HEK293 (cell line): ENCODE results near the gene TMEM161B.

Experiments used
- MZF1 ChIP-seq: fragments of 450-650 bp; formaldehyde crosslinking; IDR thresholded peaks from 2 replicates; pipeline ENCODE4 v1.5.1; 2017; ENCODE audit warnings: missing biosample characterization, missing genetic modification characterization, borderline replicate concordance
- TCF7L2 ChIP-seq: IDR thresholded peaks from 2 replicates; pipeline ENCODE4 v1.6.1; 2011; ENCODE audit warnings: low read depth, mild to moderate bottlenecking, inconsistent platforms, low read length, moderate library complexity, borderline replicate concordance
- ZFP41 ChIP-seq: fragments of 450-650 bp; formaldehyde crosslinking; IDR thresholded peaks from 2 replicates; pipeline ENCODE4 v1.5.1; 2016; ENCODE audit warnings: missing biosample characterization, missing genetic modification characterization, borderline replicate concordance
- ZNF239 ChIP-seq: fragments of 450-650 bp; formaldehyde crosslinking; IDR thresholded peaks from 2 replicates; pipeline ENCODE4 v1.5.1; 2016; ENCODE audit warnings: missing biosample characterization, missing genetic modification characterization
- TF ChIP-seq, protein P1 (sequence below): fragments of 450-650 bp; formaldehyde crosslinking; IDR thresholded peaks from 2 replicates; pipeline ENCODE4 v1.5.1; 2016; ENCODE audit warnings: missing biosample characterization, missing genetic modification characterization
- TF ChIP-seq, protein P2 (sequence below): fragments of 450-650 bp; formaldehyde crosslinking; IDR thresholded peaks from 2 replicates; pipeline ENCODE4 v1.5.1; 2017; ENCODE audit warnings: missing biosample characterization, missing genetic modification characterization
- TF ChIP-seq, protein P3 (sequence below): fragments of 450-650 bp; IDR thresholded peaks from 2 replicates; pipeline ENCODE4 v1.5.1; 2018; ENCODE audit warnings: missing biosample characterization, mild to moderate bottlenecking, missing genetic modification characterization
- TF ChIP-seq, protein P4 (sequence below): fragments of 450-650 bp; IDR thresholded peaks from 2 replicates; pipeline ENCODE4 v1.5.1; 2018; ENCODE audit warnings: missing biosample characterization, missing genetic modification characterization

DNA sequence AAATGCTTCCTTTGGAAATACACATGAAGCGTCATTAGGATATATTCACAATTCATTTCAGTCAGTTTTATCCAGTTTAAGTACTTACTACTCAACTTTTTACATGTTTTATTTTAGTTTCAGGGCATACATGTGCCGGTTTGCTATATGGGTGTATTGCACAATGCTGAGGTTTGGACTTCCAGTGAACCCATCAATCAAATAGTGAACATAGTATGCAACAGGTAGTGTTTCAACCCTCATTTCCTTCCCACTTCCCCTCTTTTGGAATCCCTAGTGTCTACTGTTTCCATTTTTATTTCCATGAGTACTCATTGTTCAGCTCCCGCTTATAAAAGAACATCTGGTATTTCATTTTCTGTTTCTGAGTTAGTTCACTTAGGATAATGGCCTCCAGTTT is 74.7 kb downstream of the TMEM161B start:
- TF ChIP-seq, protein P1, sequence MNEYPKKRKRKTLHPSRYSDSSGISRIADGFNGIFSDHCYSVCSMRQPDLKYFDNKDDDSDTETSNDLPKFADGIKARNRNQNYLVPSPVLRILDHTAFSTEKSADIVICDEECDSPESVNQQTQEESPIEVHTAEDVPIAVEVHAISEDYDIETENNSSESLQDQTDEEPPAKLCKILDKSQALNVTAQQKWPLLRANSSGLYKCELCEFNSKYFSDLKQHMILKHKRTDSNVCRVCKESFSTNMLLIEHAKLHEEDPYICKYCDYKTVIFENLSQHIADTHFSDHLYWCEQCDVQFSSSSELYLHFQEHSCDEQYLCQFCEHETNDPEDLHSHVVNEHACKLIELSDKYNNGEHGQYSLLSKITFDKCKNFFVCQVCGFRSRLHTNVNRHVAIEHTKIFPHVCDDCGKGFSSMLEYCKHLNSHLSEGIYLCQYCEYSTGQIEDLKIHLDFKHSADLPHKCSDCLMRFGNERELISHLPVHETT (tag by site-specific recombination) = no peak
- no peak for TF ChIP-seq MZF1 (tag by site-specific recombination)
- no peak for TF ChIP-seq ZFP41 (tag by site-specific recombination)
- TF ChIP-seq, protein P2, sequence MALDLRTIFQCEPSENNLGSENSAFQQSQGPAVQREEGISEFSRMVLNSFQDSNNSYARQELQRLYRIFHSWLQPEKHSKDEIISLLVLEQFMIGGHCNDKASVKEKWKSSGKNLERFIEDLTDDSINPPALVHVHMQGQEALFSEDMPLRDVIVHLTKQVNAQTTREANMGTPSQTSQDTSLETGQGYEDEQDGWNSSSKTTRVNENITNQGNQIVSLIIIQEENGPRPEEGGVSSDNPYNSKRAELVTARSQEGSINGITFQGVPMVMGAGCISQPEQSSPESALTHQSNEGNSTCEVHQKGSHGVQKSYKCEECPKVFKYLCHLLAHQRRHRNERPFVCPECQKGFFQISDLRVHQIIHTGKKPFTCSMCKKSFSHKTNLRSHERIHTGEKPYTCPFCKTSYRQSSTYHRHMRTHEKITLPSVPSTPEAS (tag by site-specific recombination) = no peak
- TF ChIP-seq ZNF239 = no peak
- TF ChIP-seq, protein P3, sequence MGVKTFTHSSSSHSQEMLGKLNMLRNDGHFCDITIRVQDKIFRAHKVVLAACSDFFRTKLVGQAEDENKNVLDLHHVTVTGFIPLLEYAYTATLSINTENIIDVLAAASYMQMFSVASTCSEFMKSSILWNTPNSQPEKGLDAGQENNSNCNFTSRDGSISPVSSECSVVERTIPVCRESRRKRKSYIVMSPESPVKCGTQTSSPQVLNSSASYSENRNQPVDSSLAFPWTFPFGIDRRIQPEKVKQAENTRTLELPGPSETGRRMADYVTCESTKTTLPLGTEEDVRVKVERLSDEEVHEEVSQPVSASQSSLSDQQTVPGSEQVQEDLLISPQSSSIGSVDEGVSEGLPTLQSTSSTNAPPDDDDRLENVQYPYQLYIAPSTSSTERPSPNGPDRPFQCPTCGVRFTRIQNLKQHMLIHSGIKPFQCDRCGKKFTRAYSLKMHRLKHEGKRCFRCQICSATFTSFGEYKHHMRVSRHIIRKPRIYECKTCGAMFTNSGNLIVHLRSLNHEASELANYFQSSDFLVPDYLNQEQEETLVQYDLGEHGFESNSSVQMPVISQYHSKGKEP (tag by site-specific recombination) = no peak
- TF ChIP-seq, protein P4, sequence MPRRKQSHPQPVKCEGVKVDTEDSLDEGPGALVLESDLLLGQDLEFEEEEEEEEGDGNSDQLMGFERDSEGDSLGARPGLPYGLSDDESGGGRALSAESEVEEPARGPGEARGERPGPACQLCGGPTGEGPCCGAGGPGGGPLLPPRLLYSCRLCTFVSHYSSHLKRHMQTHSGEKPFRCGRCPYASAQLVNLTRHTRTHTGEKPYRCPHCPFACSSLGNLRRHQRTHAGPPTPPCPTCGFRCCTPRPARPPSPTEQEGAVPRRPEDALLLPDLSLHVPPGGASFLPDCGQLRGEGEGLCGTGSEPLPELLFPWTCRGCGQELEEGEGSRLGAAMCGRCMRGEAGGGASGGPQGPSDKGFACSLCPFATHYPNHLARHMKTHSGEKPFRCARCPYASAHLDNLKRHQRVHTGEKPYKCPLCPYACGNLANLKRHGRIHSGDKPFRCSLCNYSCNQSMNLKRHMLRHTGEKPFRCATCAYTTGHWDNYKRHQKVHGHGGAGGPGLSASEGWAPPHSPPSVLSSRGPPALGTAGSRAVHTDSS = no peak
- no peak for TF ChIP-seq TCF7L2
